AG04449 (cell line): ENCODE data around the gene CEP85L.

Experiments
- CTCF ChIA-PET: fragments of 350-600 bp; formaldehyde crosslinking; extraction: SDS; loops from one replicate; lab custom pipeline; 2021; ENCODE audit warnings: antibody characterized with exemption; lab: Yijun Ruan, JAX
- POLR2A ChIA-PET: fragments of 400-600, 350-600 bp; formaldehyde crosslinking; extraction: SDS; loops from one replicate; lab custom pipeline; 2020; ENCODE audit warnings: antibody characterized with exemption, inconsistent platforms; lab: Yijun Ruan, JAX
- DNase-seq: peaks from one replicate; pipeline ENCODE4 v3.0.0-alpha.2; 2010; ENCODE audit warnings: low read depth, low spot score
- H3K4me3 ChIP-seq: 2 replicates; pipeline ENCODE4 v1.5.1; 2011; ENCODE audit warnings: low read depth, mild to moderate bottlenecking, control low read depth, low read length
- CTCF ChIP-seq: IDR thresholded peaks from one replicate; pipeline ENCODE4 v1.5.1; 2011; ENCODE audit warnings: mild to moderate bottlenecking, moderate library complexity, low read length, control low read depth, inconsistent platforms; ENCODE audit not compliant: insufficient read depth; ENCODE audit errors: missing control alignments

CEP85L gene

GRCh38 chr6:118551063-118552053 is 100.0 kb downstream of the CEP85L start:
- peak; percentile 42 for DNase-seq
- H3K4me3 ChIP-seq = no peak overlapping the region
- CTCF ChIA-PET = interaction anchor here (0.7 to 2.0 kb wide), 9 partner anchors 10 to 268 kb away, joined by 3 to 27 read pairs (median 4); no protein-coding TSS in a partner anchor
- peak; percentile 60 for TF ChIP-seq CTCF
- POLR2A ChIA-PET = no interaction called here

- H3K4me3 ChIP-seq = no peak overlapping the region
- CTCF ChIA-PET = interaction anchor here (1.1 to 2.9 kb wide), 3 partner anchors 16 to 264 kb away, joined by 3 to 32 read pairs (median 3); no protein-coding TSS in a partner anchor
- POLR2A ChIA-PET = no interaction called here
- TF ChIP-seq CTCF = no peak
- no peak for DNase-seq
Measured at GRCh38 chr6:118548613-118549012, 102.8 kb downstream of the CEP85L start.

GRCh38 chr6:118548136-118548535 is 103.3 kb downstream of the CEP85L start, which contains the start of gene PLN:
PLN (plus strand) TSS chr6:118548296; CDS start chr6:118558922, 10,626 bp downstream.
- H3K4me3 ChIP-seq = no peak within 1 kb of the TSS
- POLR2A ChIA-PET = no interaction called here
- DNase-seq = no peak
- CTCF ChIA-PET = interaction anchor here (1.1 to 2.9 kb wide), 3 partner anchors 17 to 264 kb away, joined by 3 to 32 read pairs (median 3); no protein-coding TSS in a partner anchor
- no peak for TF ChIP-seq CTCF

GRCh38 chr6:118546880-118547218 is 104.5 kb downstream of the CEP85L start:
- ChIA-PET CTCF (interaction anchor here (1.2 to 3.5 kb wide), 3 partner anchors 33 to 262 kb away, joined by 4 to 29 read pairs (median 4); no protein-coding TSS in a partner anchor), POLR2A (no interaction called here)
- H3K4me3 ChIP-seq = no peak overlapping the region
- no peak for DNase-seq
- no peak for TF ChIP-seq CTCF

GRCh38 chr6:118546164-118546879 is 105.1 kb downstream of the CEP85L start:
- ChIA-PET POLR2A (no interaction called here), CTCF (interaction anchor here (1.2 to 3.5 kb wide), 3 partner anchors 34 to 261 kb away, joined by 4 to 29 read pairs (median 4); no protein-coding TSS in a partner anchor)
- no peak for DNase-seq
- no peak overlapping the region for H3K4me3 ChIP-seq
- TF ChIP-seq CTCF = no peak

- no peak overlapping the region for H3K4me3 ChIP-seq
- POLR2A ChIA-PET = no interaction called here
- CTCF ChIA-PET = interaction anchor here (1.3 to 3.5 kb wide), 3 partner anchors 10 to 263 kb away, joined by 3 to 29 read pairs (median 5); no protein-coding TSS in a partner anchor
- no peak for DNase-seq
- TF ChIP-seq CTCF = no peak
Measured at GRCh38 chr6:118544105-118544504, 107.3 kb downstream of the CEP85L start.
